Ecto neural progenitor cell (in vitro differentiated cells): Measurements from ENCODE around the gene GNE.
"Not testable (repeated sequence)": the region's sequence is repeated elsewhere in the genome, so short reads cannot be mapped to it uniquely, and the experiment has no call there.

Experiments used
- DNase-seq: peaks from one replicate; pipeline ENCODE4 v3.0.0-alpha.2; 2018; ENCODE audit warnings: low spot score

The GNE gene, protein sequence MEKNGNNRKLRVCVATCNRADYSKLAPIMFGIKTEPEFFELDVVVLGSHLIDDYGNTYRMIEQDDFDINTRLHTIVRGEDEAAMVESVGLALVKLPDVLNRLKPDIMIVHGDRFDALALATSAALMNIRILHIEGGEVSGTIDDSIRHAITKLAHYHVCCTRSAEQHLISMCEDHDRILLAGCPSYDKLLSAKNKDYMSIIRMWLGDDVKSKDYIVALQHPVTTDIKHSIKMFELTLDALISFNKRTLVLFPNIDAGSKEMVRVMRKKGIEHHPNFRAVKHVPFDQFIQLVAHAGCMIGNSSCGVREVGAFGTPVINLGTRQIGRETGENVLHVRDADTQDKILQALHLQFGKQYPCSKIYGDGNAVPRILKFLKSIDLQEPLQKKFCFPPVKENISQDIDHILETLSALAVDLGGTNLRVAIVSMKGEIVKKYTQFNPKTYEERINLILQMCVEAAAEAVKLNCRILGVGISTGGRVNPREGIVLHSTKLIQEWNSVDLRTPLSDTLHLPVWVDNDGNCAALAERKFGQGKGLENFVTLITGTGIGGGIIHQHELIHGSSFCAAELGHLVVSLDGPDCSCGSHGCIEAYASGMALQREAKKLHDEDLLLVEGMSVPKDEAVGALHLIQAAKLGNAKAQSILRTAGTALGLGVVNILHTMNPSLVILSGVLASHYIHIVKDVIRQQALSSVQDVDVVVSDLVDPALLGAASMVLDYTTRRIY

GRCh38 chr9:36258208-36258995 is at the start of gene GNE:
GNE (minus strand) TSS chr9:36258448; CDS start chr9:36249355, 9,093 bp downstream.
- peak; percentile 98 for DNase-seq

GRCh38 chr9:36306471-36307306 is 48.4 kb upstream of the GNE start:
- DNase-seq = no peak

DNA sequence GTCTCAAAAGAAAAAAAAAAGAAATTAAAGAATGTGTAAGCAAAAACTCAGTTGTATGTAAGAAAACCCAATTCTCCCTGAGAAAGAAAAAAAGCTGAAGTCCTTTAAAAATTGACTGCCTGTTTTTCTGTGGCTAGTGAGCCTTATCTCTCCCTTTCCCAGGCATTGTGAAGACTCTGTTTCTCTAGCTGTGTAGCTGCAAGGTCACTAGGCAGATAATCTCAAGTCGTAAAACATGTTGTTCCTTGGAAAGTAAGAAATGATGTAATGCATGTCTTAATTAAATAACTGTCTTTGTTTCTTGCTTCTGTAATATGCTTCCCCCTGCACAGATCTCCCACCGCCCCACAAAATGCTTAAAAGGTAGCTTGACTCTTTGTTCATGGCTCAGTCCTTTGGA is 46.1 kb upstream of the GNE start:
- DNase-seq = not testable (repeated sequence)

DNA sequence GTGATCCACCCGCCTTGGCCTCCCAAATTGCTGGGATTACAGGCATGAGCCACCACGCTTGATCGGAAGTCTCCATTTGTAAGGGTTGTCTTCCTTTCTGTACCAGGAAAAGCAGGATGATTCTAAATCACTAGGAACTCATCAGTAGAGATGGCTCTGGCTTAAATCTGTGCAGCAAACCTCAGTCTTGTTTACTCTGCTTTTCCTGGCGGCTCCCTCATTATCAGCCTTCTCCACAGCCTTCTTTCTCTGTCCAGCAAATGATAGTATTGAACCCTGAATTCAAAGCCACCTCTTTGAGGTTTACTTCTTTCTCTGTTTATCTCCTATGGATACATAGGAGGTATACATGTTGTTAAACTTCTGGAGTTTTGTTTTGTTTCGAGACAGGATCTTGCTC is 43.0 kb upstream of the GNE start:
- no peak for DNase-seq

DNA sequence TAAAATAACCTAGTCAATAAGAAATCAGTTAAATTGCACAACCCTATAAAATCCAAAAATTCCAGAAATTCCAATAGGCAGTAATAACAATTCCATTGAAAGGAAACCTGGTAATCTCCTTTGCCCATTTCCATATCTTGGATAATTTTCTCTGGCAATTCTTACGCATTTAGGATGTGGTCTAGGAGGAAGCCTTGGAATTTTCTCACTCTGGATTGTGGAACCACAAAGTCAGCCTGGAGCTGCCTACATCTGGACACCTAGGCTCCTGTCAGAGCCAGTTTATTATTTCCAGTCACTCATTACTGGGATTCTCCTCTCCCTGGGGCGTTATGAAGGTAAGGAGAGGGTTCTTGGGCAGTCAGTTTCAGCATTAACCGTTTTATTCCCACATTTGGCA is 40.3 kb upstream of the GNE start:
- DNase-seq = no peak

DNA sequence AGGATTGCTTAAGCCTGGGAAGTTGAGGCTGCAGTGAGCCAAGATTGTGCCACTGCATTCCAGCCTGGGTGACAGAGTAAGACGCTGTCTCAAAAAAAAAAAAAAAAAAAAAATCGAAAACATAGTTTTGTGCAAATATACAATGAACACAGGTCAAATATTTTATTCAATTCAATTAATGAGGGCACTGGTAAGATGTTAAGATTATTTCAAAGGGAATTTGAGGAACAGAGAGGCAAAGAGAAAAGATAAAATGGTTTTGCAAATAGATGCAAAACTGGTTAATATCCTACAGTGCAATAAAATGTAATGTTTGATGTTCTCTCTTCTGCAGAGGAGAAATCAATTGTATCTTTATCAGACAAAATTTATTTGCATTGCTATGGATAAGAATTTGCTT is 39.5 kb upstream of the GNE start:
- DNase-seq = no peak

DNA sequence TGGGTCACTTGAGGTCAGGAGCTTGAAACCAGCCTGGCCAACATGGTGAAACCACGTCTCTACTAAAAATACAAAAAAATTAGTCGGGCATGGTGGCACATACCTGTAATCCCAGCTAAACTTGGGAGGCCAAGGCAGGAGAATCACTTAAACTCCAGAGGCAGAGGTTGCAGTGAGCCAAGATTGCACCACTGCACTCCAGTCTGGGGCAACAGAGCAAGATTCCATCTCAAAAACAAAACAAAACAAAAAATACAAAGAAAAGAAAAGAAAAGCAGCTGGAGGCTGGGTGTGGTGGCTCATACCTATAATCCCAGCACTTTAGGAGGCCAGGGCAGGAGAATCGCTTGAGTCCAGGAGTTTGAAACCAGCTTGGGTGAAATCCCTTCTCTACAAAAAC is 36.7 kb upstream of the GNE start:
- not testable (repeated sequence) for DNase-seq

- DNase-seq = no peak
These were observed 35.7 kb upstream of the GNE start for GRCh38 chr9:36293918-36294317.

DNA sequence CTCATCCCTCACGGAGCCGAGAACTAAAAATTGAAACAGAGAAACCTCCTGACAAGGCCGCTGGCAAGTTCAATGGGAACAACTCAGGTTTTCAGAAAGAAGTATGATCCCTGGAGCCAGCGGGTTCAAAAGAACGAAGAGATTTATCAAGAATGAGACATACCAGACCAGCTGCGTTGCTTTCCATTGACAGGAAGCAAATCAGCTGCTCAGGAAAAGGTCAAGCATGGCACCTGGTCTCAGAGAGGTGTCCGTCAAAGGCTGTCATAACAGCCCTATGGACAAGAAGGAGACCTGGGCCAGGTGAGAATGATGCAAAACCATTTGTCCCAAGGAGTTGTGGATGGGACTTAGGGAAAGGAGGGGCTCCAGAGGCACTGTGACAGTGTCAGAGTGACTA is 34.9 kb upstream of the GNE start:
- DNase-seq = no peak

DNA sequence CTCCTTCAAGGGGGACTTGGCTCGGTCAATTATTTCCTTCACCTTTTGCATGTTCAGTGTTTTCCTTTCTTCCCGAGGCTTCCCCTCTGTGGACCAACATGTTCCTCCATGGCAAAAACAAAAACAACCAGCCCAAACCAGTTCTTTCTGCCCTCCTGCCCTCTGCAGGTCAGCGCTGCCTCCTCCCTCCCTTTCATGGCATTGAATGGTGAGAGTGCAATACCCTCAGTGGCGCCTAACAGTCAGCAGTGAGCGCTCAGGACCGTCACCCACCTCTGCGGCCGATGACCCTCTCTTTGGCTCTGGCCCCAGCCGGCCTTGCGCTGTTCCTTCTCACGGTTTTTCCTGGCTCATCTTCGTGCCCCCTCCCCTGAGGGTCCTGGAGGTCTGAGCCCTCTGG is 34.4 kb upstream of the GNE start:
- no peak for DNase-seq

DNA sequence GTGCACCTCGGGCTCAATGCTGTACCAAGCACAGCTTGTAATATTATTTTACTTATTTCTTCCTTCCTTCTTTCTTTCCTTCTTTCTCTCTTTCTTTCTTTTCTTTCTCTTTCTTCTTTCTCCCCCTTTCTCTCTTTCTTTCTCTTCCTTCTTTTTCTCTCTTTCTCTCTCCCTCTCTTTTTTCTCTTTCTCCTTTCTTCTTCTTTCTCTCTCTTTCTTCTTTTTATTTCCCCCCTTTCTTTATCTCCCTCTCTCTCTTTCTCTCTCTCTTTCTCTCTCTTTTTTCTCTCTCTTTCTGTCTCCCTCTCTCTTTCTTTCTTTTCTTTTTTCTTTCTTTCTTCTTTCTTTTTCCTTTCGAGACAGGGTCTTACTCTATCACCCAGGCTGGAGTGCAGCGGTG is 32.7 kb upstream of the GNE start:
- no peak for DNase-seq

DNA sequence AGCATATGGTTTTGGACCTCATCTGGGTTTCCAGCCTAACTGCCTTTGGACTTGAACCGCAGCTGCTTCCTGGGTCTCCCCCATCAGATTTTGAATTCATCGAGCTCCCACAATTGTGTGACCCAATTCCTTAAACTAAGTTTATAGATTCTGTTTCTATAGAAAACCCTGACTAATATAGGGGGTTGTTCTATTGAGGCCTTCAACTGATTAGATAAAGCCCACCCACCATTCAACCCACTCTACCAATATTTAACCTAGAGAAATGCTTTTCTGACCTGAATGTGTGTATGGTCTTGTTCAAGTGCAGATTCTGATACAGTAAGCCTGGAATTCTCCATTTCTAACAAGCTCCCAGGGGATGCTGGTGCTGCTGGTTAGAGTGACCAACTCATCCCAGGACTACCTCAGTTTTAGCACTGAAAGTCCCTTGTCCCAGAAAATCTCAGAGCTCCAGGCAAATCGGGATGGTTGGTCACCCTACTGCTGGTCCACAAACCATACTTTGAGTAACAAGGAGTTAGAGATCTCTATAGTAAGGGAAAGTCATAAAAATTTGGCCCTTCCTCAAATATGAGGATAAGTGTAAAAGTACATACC is 31.7 kb upstream of the GNE start:
- no peak for DNase-seq

DNA sequence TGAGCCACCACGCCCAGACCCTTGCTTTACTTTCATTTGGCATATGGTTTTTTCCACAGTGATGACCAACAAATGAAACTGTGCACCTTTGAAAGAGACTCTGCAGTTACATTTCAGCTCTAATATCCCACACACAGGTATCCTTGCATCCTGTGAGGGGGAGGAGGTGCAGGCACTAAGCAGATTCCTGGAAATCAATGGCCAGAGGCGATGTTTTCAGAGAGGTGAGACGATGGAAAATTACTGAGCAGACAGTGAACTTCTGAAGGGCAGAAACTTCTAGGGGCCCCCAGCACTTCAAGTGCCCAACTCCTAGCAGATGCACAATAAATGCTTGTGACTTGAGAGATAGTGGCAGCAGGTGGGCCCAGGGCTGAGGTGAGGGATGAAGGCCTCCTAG is 29.8 kb upstream of the GNE start:
- no peak for DNase-seq

GRCh38 chr9:36286388-36286787 is 28.1 kb upstream of the GNE start:
- DNase-seq = no peak

GRCh38 chr9:36284226-36284625 is 26.0 kb upstream of the GNE start:
- no peak for DNase-seq

DNA sequence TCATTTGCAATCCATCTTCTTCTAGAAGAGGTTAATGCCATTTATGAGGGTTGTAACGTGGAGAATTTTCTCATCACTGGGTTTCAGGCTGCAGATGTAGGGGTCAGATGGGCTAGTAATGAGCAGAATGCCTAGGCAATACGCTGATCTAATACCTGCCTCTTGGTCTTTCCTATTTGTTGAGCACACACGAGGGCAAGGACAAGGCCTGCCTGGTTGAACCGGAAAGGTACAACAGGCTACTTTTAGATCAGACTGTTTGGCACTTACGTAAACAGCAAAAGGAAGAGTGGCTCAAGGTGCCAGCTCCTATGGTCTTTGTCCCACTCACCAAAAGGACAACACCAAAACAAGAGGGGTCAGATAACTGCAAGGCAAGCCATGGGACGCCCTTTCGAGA is 24.0 kb upstream of the GNE start:
- DNase-seq = no peak

GRCh38 chr9:36280989-36281388 is 22.7 kb upstream of the GNE start:
- DNase-seq = no peak

DNA sequence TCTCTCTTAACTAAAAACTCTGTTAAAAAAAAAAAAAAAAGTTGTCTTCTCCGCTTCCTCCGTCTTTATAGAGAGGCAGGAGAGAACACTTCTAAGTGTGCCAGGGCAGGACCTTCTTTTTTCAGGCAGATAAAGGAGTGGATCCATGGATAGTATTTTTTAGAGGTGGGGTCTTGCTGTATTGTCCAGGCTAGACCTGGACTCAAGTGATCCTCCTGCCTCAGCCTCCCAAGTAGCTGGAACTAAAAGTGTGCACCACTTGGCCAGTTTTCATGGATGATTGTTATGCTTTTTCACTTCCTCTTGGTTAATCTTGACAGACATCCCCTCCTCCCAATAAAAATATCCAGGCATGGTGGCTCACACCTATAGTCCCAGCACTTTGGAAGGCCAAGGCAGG is 20.0 kb upstream of the GNE start:
- no peak for DNase-seq

DNA sequence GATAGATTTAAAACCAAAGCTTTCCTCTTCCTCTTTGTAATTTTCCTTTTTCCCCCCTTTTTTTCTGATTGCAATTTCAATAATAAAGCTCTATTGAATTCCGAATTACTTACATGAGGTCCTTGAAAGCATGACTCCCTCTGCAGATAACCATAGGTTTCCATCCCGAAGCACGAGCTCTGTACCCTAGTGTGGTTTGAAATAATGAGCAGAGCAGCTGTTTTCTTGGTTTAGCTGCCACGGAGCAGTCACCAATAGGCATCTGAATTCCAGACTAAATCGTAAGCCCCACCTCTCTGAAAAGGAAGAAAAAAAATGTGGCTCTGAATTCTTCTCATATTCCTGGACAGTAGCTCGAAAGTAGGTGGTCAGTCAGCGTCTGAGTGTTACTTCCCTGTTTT is 18.5 kb upstream of the GNE start:
- DNase-seq = no peak

GRCh38 chr9:36276254-36276653 is 18.0 kb upstream of the GNE start:
- DNase-seq = no peak

- DNase-seq = no peak
These were observed 16.8 kb upstream of the GNE start for GRCh38 chr9:36275060-36275459.

GRCh38 chr9:36273354-36273753 is 15.1 kb upstream of the GNE start:
- not testable (repeated sequence) for DNase-seq
